Body of pancreas (tissue), 4 donors: ENCODE results near the gene PRPS2. TPM values are rescaled to one million over a fixed set of nuclear protein-coding genes. Genes with fewer than 3 reads are reported as not detected.

Source experiments
- ATAC-seq: fragments of 150-250 bp; one replicate; pipeline ENCODE4 v1.9.1; 2016
- DNase-seq, 4 donors: peaks; one replicate each; pipeline ENCODE4 v3.0.0-alpha.2; 2019
- H3K27ac ChIP-seq, 4 donors: fragments of 200-600 bp; sonication (generic); 1 replicate in 3 of 4; 2 replicates in 1 of 4; pipeline versions ENCODE4 v1.5.1 to v1.6.1; 2016 to 2019; ENCODE audit warnings: mild to moderate bottlenecking in 1 of 4, mixed read lengths in 1 of 4, moderate library complexity in 1 of 4
- H3K27me3 ChIP-seq, 2 donors: fragments of 200-600 bp; sonication (generic); one replicate each; pipeline ENCODE4 v1.6.0; 2016; ENCODE audit warnings: mild to moderate bottlenecking in 1 of 2
- H3K36me3 ChIP-seq, 2 donors: fragments of 200-600 bp; sonication (generic); replicated peaks in 1 of 2; 2 replicates each; pipeline ENCODE4 v1.5.1; 2016; ENCODE audit warnings: low read depth in 2 of 2; ENCODE audit not compliant: insufficient read depth in 1 of 2
- H3K4me1 ChIP-seq: fragments of 200-600 bp; sonication (generic); one replicate; pipeline ENCODE4 v1.6.0; 2016
- H3K4me3 ChIP-seq, 2 donors: fragments of 200-600 bp; sonication (generic); 1 replicate in 1 of 2; 2 replicates in 1 of 2; pipeline ENCODE4 v1.5.1; 2016 to 2019
- H3K9me3 ChIP-seq, 3 donors: fragments of 200-600 bp; sonication (generic); 1 replicate in 2 of 3; 2 replicates in 1 of 3; pipeline ENCODE4 v1.5.1; 2016
- POLR2A ChIP-seq, 3 donors: fragments of 450-650 bp; IDR thresholded peaks; one replicate each; pipeline ENCODE4 v1.6.1; 2016; ENCODE audit warnings: antibody characterized with exemption in 3 of 3, mild to moderate bottlenecking in 2 of 3
- WGBS, 2 donors: methylation state at CpG; one replicate each; pipeline ENCODE4 v1.1.5; 2017; 5-methylcytosine and 5-hydroxymethylcytosine counted together
- intact Hi-C: fragments of 100-400 bp; cut with DNase I; formaldehyde crosslinking; loops from one replicate; pipeline ENCODE4 v1.15.1; 2023
- total RNA-seq, 2 donors: library from RNA; depleted of rRNA; stranded (reverse); fragments of >200 nt; gene quantifications; one replicate each; pipeline ENCODE4 v1.1.0, GENCODE V29; 2016
- TF ChIP-seq, protein P1 (sequence below), 7 experiments: fragments of 450-650 bp in 4 of 7; fragments of 200-600 bp in 3 of 7; sonication (generic) in 3 of 7; IDR thresholded peaks; one replicate each; pipeline ENCODE4 v1.5.1; 2016 to 2019; ENCODE audit warnings: antibody characterized with exemption in 7 of 7

The PRPS2 gene
- total RNA-seq, 2 donors from 2014 or later, result 6.3 to 41.8 TPM

GRCh38 chrX:12802741-12803140 is 11.5 kb downstream of the PRPS2 start:
- intact Hi-C loops, result no loop called here
- DNase-seq (no peak), ATAC-seq (no peak)
- no peaks in the 10 kb centered on the region for H3K27me3 ChIP-seq
- no peaks in the 10 kb centered on the region for H3K9me3 ChIP-seq
- WGBS, 2 donors, result 42 to 92% methylated on average over 4 to 5 of the region's 5 CpGs
- H3K4me3 ChIP-seq, result no peak overlapping the region
- no peak overlapping the region for H3K27ac ChIP-seq
- TF ChIP-seq, protein P1, sequence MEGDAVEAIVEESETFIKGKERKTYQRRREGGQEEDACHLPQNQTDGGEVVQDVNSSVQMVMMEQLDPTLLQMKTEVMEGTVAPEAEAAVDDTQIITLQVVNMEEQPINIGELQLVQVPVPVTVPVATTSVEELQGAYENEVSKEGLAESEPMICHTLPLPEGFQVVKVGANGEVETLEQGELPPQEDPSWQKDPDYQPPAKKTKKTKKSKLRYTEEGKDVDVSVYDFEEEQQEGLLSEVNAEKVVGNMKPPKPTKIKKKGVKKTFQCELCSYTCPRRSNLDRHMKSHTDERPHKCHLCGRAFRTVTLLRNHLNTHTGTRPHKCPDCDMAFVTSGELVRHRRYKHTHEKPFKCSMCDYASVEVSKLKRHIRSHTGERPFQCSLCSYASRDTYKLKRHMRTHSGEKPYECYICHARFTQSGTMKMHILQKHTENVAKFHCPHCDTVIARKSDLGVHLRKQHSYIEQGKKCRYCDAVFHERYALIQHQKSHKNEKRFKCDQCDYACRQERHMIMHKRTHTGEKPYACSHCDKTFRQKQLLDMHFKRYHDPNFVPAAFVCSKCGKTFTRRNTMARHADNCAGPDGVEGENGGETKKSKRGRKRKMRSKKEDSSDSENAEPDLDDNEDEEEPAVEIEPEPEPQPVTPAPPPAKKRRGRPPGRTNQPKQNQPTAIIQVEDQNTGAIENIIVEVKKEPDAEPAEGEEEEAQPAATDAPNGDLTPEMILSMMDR (IDR thresholded peaks at IDR 0.05), result no peak
- no peak for TF ChIP-seq POLR2A (IDR thresholded peaks at IDR 0.05)
- no peaks in the 10 kb centered on the region for H3K36me3 ChIP-seq
- no peaks in the 10 kb centered on the region for H3K4me1 ChIP-seq

- H3K9me3 ChIP-seq, result no peaks in the 10 kb centered on the region
- H3K36me3 ChIP-seq, result no peaks in the 10 kb centered on the region
- no peaks in the 10 kb centered on the region for H3K4me1 ChIP-seq
- DNase-seq, result no peak
- intact Hi-C loops, result no loop called here
- no peaks in the 10 kb centered on the region for H3K27me3 ChIP-seq
- no peak overlapping the region for H3K4me3 ChIP-seq
- no peak overlapping the region for H3K27ac ChIP-seq
- no peak for ATAC-seq
- 68 to 100% methylated on average over 1 to 2 of the region's 2 CpGs for WGBS, 2 donors
- TF ChIP-seq POLR2A (IDR thresholded peaks at IDR 0.05), result no peak
- TF ChIP-seq, protein P1 (IDR thresholded peaks at IDR 0.05), result no peak
These were observed 13.4 kb downstream of the PRPS2 start for GRCh38 chrX:12804655-12805054.

- DNase-seq (no peak), ATAC-seq (no peak)
- Histone ChIP-seq H3K9me3 (no peaks in the 10 kb centered on the region), H3K4me1 (no peaks in the 10 kb centered on the region), H3K4me3 (no peak overlapping the region), H3K27me3 (no peaks in the 10 kb centered on the region), H3K27ac (no peak overlapping the region), H3K36me3 (no peaks in the 10 kb centered on the region)
- intact Hi-C loops, result no loop called here
- WGBS, 2 donors, result 85 to 90% methylated on average over 6 of the region's 6 CpGs
- TF ChIP-seq, protein P1 (IDR thresholded peaks at IDR 0.05), result no peak
- TF ChIP-seq POLR2A (IDR thresholded peaks at IDR 0.05), result no peak
These were observed 14.1 kb downstream of the PRPS2 start for GRCh38 chrX:12805333-12805732.

DNA sequence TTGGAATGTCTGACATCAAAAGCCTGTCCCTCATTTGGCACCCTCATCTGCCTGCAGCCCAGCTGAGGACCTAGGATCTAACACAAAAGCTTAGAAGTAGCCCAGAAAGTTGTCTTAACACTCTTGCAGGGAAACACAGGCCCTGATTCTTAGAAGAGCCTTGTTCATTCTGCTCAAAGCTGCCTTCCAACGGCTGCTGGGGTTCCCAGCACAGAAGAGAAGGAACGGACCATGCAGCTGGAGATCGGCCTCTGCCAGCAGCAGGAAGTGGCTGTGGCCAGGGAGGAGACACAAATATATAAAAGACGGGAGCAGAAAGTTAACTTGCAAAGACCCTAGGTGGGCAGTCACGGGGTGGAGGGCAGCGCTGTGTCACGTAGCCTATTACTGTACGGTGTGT is 20.4 kb downstream of the PRPS2 start:
- no peak overlapping the region for H3K4me3 ChIP-seq
- WGBS, 2 donors, result 51 to 84% methylated on average over 7 to 8 of the region's 8 CpGs
- ATAC-seq (no peak), DNase-seq (no peak)
- H3K27ac ChIP-seq, result no peak overlapping the region
- intact Hi-C loops, result no loop called here
- no peaks in the 10 kb centered on the region for H3K27me3 ChIP-seq
- no peaks in the 10 kb centered on the region for H3K36me3 ChIP-seq
- H3K4me1 ChIP-seq, result no peaks in the 10 kb centered on the region
- no peaks in the 10 kb centered on the region for H3K9me3 ChIP-seq
- no peak for TF ChIP-seq POLR2A (IDR thresholded peaks at IDR 0.05)
- TF ChIP-seq, protein P1 (IDR thresholded peaks at IDR 0.05), result no peak

- Histone ChIP-seq H3K4me1 (no peaks in the 10 kb centered on the region), H3K27me3 (no peaks in the 10 kb centered on the region), H3K36me3 (no peaks in the 10 kb centered on the region), H3K9me3 (no peaks in the 10 kb centered on the region), H3K27ac (no peak overlapping the region), H3K4me3 (no peak overlapping the region)
- ATAC-seq, result peak; percentile 40
- peak; percentile 22 to 53 (median 32) for DNase-seq
- 13% methylated on average over 4 of the region's 4 CpGs for WGBS, 2 donors
- TF ChIP-seq POLR2A (IDR thresholded peaks at IDR 0.05), result no peak
- TF ChIP-seq, protein P1 (IDR thresholded peaks at IDR 0.05), result peak in 6 of 7 experiments; percentile 17 to 54 (median 36)
- intact Hi-C loops, result no loop called here
These were observed 23.2 kb downstream of the PRPS2 start for GRCh38 chrX:12814420-12814819.
